AG04450 (cell line): Measurements from ENCODE around the gene ACAT1. TPM values are rescaled to one million over a fixed set of nuclear protein-coding genes. Genes with fewer than 3 reads are reported as not detected.
"Not testable (repeated sequence)": the region's sequence is repeated elsewhere in the genome, so short reads cannot be mapped to it uniquely, and the experiment has no call there.

Experiments used
- CTCF ChIA-PET: fragments of 300-600, 350-600 bp; formaldehyde crosslinking; extraction: SDS; loops from one replicate; lab custom pipeline; 2022; ENCODE audit warnings: antibody characterized with exemption, inconsistent platforms; lab: Charles Lee
- POLR2A ChIA-PET: fragments of 350-600 bp; formaldehyde crosslinking; extraction: SDS; loops from one replicate; lab custom pipeline; 2021; ENCODE audit warnings: antibody characterized with exemption, inconsistent platforms; lab: Yijun Ruan, JAX
- DNase-seq: peaks from one replicate; pipeline ENCODE4 v3.0.0-alpha.2; 2011; ENCODE audit warnings: low read depth, low spot score
- H3K27ac ChIP-seq: one replicate; pipeline ENCODE4 v1.5.1; 2012; ENCODE audit warnings: low read depth, low read length, control low read depth
- H3K27me3 ChIP-seq: one replicate; pipeline ENCODE4 v1.6.0; 2012; ENCODE audit warnings: low read length; ENCODE audit not compliant: control insufficient read depth, insufficient read depth
- H3K4me3 ChIP-seq: 2 replicates; pipeline ENCODE4 v1.5.1; 2011; ENCODE audit warnings: mild to moderate bottlenecking, low read depth, low read length, control low read depth
- H3K9me3 ChIP-seq: 2 replicates; pipeline ENCODE4 v1.5.1; 2012; ENCODE audit warnings: low read length; ENCODE audit not compliant: control insufficient read depth, insufficient read depth
- CTCF ChIP-seq: IDR thresholded peaks from 2 replicates; pipeline ENCODE4 v1.5.1; 2011; ENCODE audit warnings: low read depth, low read length, control low read depth, inconsistent platforms
- polyA plus RNA-seq: library from polyadenylated mRNA; depleted of rRNA; stranded (reverse); fragments of >200 nt; gene quantifications from 2 replicates; pipeline ENCODE4 v1.2.3, GENCODE V29; 2011

The ACAT1 gene
- polyA plus RNA-seq, 1 experiment = 120 TPM

DNA sequence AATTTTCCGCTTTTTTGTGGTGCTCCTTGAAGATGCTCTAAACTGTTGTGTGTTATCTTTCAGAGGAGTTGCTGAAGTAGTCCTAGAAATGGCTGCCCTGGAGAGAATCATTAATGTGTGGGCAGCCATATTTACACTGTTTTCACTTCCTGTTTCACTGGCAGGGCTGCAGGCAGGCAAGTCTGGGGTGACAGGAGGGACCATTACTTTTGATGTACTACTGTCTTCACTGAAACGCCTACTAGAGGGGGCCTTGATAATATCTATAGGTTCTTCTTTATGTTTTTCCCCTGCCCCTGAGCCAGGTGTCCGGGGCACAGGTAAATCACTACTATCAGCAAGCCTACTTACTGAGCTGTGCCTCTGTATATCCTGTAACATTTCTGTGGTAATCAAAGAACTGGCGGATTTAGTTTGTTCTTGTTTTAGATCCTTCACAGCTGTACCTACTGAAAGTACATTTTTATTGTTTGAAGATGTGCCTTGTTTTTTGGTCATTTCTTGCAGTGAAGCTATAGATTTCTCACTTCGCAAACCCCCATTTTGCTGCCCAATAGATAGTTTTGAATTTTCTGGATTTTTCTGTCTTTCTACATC lies 39.7 kb downstream of the ACAT1 start:
- no peak for TF ChIP-seq CTCF
- no peak for DNase-seq
- no peaks in the 10 kb centered on the region for H3K27me3 ChIP-seq
- H3K27ac ChIP-seq = no peak overlapping the region
- no peak overlapping the region for H3K4me3 ChIP-seq
- no peaks in the 10 kb centered on the region for H3K9me3 ChIP-seq
- ChIA-PET CTCF (interaction anchor here (0.6 kb wide), 2 partner anchors 32 to 123 kb away, joined by 3 to 4 read pairs; no protein-coding TSS in a partner anchor), POLR2A (no interaction called here)

- H3K9me3 ChIP-seq, DNase-seq, POLR2A ChIA-PET, CTCF ChIA-PET, H3K27ac ChIP-seq, H3K4me3 ChIP-seq, H3K27me3 ChIP-seq: not testable (repeated sequence)
Observed at GRCh38 chr11:108162878-108163277, 41.5 kb downstream of the ACAT1 start.

- CTCF ChIA-PET = no interaction called here
Observed at GRCh38 chr11:108167624-108168023, 46.3 kb downstream of the ACAT1 start.

DNA sequence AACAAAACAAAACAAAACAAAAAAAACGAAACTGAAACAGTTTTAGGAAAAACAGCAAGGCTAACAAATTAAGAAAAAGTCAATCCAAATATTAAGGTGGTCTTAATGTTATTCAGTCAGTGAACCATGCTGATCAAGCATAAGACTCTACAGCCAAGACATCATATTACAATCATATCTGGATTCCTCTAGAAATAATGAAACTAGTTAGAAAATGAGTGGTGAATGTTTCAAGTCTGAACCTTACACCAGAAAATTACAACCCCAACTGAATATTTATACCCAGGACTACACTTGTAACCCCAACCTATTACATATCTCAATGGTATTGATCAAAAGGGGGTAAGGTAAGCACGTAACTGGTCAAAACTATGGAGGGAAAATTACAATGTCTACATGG lies 48.8 kb downstream of the ACAT1 start:
- ChIA-PET CTCF (no interaction called here), POLR2A (no interaction called here)
- Histone ChIP-seq H3K9me3 (no peaks in the 10 kb centered on the region), H3K4me3 (no peak overlapping the region), H3K27me3 (no peaks in the 10 kb centered on the region), H3K27ac (no peak overlapping the region)
- no peak for TF ChIP-seq CTCF
- DNase-seq = no peak

More at GRCh38 chr11:108167624-108168023, 46.3 kb downstream of the ACAT1 start:
- POLR2A ChIA-PET = no interaction called here
- no peaks in the 10 kb centered on the region for H3K9me3 ChIP-seq
- no peak for TF ChIP-seq CTCF
- no peak overlapping the region for H3K27ac ChIP-seq
- no peaks in the 10 kb centered on the region for H3K27me3 ChIP-seq
- no peak for DNase-seq
- no peak overlapping the region for H3K4me3 ChIP-seq

- CTCF ChIA-PET = no interaction called here
- H3K27ac ChIP-seq = no peak overlapping the region
Observed at GRCh38 chr11:108177570-108177969, 56.2 kb downstream of the ACAT1 start.

More at GRCh38 chr11:108177570-108177969, 56.2 kb downstream of the ACAT1 start:
- POLR2A ChIA-PET = no interaction called here
- Histone ChIP-seq H3K4me3 (no peak overlapping the region), H3K27me3 (no peaks in the 10 kb centered on the region), H3K9me3 (no peaks in the 10 kb centered on the region)
- no peak for TF ChIP-seq CTCF
- no peak for DNase-seq
